Measurements from ENCODE around the gene PRKN. TPM values are rescaled to one million over a fixed set of nuclear protein-coding genes. Genes with fewer than 3 reads are reported as not detected.

Gene PRKN
- total RNA-seq, 4 donors from 2014 or later: 4.4 to 669 (median 10.5) TPM

DNA sequence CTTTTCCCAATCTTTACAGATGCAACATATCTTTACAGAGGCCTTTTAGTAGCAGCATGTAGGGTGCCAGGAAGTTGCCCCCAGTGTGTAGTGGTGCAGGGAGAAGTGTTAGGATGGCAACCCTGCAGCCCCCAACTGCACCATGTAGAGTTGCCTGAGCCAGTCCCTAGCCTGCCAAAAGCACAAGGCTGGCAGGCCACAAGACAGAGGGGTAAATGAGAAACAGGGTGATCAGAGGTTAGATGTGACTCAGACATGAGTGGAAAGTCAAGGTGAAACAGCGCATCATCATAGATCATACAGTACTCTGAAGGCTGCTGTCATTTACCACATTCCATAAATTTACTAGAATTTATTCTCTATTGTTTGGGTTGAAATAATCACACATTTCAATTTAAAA lies 467.5 kb downstream of the PRKN start:
- Histone ChIP-seq H3K4me1 (no peaks in the 10 kb centered on the region), H3K36me3 (no peaks in the 10 kb centered on the region), H3K9me3 (no peaks in the 10 kb centered on the region), H3K27ac (no peak overlapping the region), H3K4me3 (no peak overlapping the region), H3K27me3 (no peaks in the 10 kb centered on the region)
- TF ChIP-seq POLR2A (IDR thresholded peaks at IDR 0.05): no peak
- TF ChIP-seq, protein P1, sequence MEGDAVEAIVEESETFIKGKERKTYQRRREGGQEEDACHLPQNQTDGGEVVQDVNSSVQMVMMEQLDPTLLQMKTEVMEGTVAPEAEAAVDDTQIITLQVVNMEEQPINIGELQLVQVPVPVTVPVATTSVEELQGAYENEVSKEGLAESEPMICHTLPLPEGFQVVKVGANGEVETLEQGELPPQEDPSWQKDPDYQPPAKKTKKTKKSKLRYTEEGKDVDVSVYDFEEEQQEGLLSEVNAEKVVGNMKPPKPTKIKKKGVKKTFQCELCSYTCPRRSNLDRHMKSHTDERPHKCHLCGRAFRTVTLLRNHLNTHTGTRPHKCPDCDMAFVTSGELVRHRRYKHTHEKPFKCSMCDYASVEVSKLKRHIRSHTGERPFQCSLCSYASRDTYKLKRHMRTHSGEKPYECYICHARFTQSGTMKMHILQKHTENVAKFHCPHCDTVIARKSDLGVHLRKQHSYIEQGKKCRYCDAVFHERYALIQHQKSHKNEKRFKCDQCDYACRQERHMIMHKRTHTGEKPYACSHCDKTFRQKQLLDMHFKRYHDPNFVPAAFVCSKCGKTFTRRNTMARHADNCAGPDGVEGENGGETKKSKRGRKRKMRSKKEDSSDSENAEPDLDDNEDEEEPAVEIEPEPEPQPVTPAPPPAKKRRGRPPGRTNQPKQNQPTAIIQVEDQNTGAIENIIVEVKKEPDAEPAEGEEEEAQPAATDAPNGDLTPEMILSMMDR (IDR thresholded peaks at IDR 0.05): no peak
- DNase-seq: no peak

GRCh38 chr6:162258647-162259046 lies 468.9 kb downstream of the PRKN start:
- H3K27me3 ChIP-seq: no peaks in the 10 kb centered on the region
- H3K9me3 ChIP-seq: no peaks in the 10 kb centered on the region
- no peak overlapping the region for H3K27ac ChIP-seq
- no peak for DNase-seq
- TF ChIP-seq, protein P1 (IDR thresholded peaks at IDR 0.05): no peak
- no peak for TF ChIP-seq POLR2A (IDR thresholded peaks at IDR 0.05)
- H3K4me3 ChIP-seq: no peak overlapping the region
- no peaks in the 10 kb centered on the region for H3K36me3 ChIP-seq
- no peaks in the 10 kb centered on the region for H3K4me1 ChIP-seq

GRCh38 chr6:162256361-162256760 lies 471.2 kb downstream of the PRKN start:
- H3K27ac ChIP-seq: no peak overlapping the region
- no peaks in the 10 kb centered on the region for H3K9me3 ChIP-seq
- no peak overlapping the region for H3K4me3 ChIP-seq
- H3K36me3 ChIP-seq: no peaks in the 10 kb centered on the region
- no peak for DNase-seq
- no peaks in the 10 kb centered on the region for H3K4me1 ChIP-seq
- no peaks in the 10 kb centered on the region for H3K27me3 ChIP-seq
- no peak for TF ChIP-seq POLR2A (IDR thresholded peaks at IDR 0.05)
- TF ChIP-seq, protein P1 (IDR thresholded peaks at IDR 0.05): no peak

- Histone ChIP-seq H3K27me3 (no peaks in the 10 kb centered on the region), H3K9me3 (no peaks in the 10 kb centered on the region), H3K4me1 (no peaks in the 10 kb centered on the region), H3K27ac (no peak overlapping the region), H3K36me3 (no peaks in the 10 kb centered on the region), H3K4me3 (no peak overlapping the region)
- no peak for TF ChIP-seq POLR2A (IDR thresholded peaks at IDR 0.05)
- TF ChIP-seq, protein P1 (IDR thresholded peaks at IDR 0.05): no peak
- DNase-seq: no peak
Observed at GRCh38 chr6:162251257-162251656, 476.3 kb downstream of the PRKN start.

- H3K27me3 ChIP-seq: no peaks in the 10 kb centered on the region
- H3K9me3 ChIP-seq: no peaks in the 10 kb centered on the region
- no peak for TF ChIP-seq POLR2A (IDR thresholded peaks at IDR 0.05)
- TF ChIP-seq, protein P1 (IDR thresholded peaks at IDR 0.05): no peak
- no peaks in the 10 kb centered on the region for H3K36me3 ChIP-seq
- H3K4me3 ChIP-seq: no peak overlapping the region
- DNase-seq: no peak
- no peak overlapping the region for H3K27ac ChIP-seq
- H3K4me1 ChIP-seq: no peaks in the 10 kb centered on the region
Observed at GRCh38 chr6:162249907-162250642, 477.5 kb downstream of the PRKN start.
